Amniotic stem cell (primary cell): ENCODE data around the gene SLX9.
"Not testable (repeated sequence)": the region's sequence is repeated elsewhere in the genome, so short reads cannot be mapped to it uniquely, and the experiment has no call there.

Source experiments
- DNase-seq: peaks from one replicate; lab custom pipeline; 2025; lab: John Stamatoyannopoulos, UW

SLX9 gene

GRCh38 chr21:44916965-44917364 is 22.9 kb upstream of the SLX9 start:
- DNase-seq = no peak

DNA sequence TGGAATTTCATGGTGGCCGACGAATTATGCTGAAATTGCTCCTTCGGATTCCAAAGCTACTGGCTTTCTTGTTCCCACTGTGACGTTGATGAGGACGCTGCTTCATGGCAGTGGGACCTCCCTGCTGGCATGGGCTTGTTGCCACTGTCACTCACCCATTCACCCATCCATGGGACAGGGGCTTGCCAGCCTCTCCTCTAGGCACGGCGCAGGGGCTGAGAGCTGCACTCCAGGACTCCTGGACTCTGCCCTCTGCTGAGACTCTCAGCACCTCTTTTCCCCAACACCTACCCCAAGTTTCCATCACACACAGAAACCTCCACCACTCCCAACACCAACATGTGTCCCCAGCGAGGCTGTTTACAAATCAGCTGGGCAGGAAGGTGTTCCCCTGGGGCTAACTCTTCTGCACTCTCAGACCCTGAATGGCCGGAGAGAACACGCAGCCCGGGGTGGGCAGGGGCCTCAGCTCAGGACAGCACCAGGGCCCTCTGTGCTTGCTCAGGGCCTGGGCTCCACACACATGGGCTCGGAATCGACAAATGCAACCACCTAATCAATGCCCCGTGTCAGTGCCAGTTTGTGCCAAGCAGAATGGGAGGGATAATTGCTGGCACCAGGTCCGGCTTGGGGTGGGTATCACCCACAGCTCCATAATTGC is 22.3 kb upstream of the SLX9 start:
- no peak for DNase-seq

GRCh38 chr21:44918107-44918470 is 21.7 kb upstream of the SLX9 start:
- no peak for DNase-seq

DNA sequence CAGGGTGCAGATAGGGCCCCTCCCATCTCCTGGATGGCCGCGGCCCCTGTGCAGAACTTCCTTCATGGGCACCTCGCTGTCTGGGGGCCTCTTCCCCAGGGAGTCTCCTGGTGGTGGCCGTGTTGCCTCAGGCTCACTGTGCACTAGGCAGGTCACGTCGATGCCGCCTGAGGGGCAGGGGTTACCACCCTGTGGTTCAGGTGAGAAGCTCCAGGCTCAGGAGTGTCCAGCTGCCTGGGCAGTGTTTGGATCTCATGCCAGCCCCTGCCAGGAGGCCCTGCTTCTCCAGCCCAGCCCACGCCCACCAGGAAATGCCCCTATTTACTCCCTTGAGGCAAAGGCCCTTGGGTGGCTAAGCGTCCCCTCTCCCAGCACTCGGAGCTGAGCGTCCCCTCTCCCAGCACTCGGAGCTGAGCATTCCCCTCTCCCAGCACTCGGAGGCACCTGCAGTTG is 21.2 kb upstream of the SLX9 start:
- no peak for DNase-seq

GRCh38 chr21:44919111-44919912 is 20.5 kb upstream of the SLX9 start:
- DNase-seq = no peak

DNA sequence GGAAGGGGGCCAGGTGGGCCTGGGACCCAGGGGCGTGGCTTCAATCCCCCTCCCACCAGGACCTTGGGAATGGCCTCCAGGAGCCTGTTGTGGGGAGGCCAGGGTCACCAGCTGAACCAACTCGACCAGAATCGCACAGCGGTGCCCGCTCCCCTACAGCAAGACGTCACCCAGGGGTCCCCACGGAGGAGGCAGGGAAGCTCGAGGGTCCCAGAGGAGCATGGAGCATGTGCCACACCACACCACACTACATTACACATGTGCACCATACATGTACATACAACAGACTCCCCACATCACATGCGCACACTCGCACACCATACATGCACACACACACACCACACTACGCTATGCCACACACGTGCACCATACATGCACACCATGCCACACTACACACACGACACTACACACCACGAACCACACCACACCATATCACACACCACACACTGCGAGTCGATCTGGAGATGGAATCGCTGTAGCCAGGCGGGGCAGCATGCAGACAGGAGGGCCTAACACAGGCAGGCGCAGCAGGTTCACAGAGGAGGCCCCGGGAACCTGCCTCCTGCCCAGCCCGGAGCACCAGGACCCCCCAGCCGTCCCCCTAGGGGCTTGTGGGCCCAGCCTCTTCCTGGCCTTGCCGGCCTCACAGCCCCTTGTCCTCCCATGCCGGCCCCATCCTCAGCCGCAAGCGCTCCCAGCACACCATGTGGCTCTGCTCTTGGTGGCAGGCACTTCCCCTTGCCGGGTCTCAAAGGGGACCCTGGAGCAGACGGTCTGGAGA is 19.7 kb upstream of the SLX9 start:
- DNase-seq = no peak

- DNase-seq = no peak
Observed at GRCh38 chr21:44920694-44921604, 18.9 kb upstream of the SLX9 start, which contains the start of gene ITGB2. ITGB2 (minus strand) TSS chr21:44920899; CDS start chr21:44910782, 10,117 bp downstream.

DNA sequence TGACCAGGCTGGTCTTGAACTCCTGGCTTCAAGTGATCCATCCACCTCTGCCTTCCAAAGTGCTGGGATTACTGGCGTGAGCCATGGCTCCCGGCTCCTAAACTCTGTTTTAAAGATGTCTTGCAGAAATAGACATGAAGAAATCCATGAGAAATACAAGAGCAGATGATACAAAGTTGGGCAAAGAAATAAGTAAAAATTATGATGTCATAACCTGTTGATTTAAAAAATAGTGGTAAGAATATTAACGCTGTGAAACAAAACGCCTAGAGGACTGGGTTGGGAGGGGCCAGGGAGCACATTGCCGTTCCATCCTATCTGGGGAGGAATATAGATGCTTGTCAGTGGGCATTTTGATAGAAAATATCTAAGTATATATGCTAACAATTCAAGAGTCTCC is 17.9 kb upstream of the SLX9 start:
- DNase-seq = no peak

DNA sequence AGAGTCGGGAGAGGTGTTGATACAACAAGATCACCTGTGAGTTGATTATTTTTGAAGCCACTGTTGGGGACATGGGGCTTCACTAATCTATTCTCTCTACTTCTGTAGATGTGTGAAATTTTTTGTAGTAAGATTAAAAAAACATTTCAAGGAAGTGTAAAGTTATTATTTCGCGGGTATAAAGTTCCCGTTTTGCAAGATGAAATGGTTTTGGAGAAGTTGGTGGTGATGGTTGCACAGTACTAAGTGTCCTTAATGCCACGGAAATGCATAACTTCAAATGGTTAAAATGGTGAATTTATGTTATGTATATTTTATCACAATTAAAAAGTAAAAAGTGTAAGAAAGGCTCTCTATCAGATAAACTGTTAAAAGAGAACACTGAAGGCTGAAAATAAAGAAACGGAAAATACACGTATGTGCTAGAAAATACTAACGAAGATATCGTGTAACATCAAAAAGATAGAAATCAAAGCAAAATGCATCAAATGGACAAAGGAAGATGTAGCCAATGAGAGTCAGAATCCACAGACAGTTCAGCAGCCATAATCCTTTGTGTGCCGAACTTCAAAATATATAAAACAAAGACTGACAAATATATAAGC is 16.2 kb upstream of the SLX9 start:
- no peak for DNase-seq

- no peak for DNase-seq
Observed at GRCh38 chr21:44924606-44925377, 15.0 kb upstream of the SLX9 start.

GRCh38 chr21:44925378-44925755 is 14.5 kb upstream of the SLX9 start:
- no peak for DNase-seq

DNA sequence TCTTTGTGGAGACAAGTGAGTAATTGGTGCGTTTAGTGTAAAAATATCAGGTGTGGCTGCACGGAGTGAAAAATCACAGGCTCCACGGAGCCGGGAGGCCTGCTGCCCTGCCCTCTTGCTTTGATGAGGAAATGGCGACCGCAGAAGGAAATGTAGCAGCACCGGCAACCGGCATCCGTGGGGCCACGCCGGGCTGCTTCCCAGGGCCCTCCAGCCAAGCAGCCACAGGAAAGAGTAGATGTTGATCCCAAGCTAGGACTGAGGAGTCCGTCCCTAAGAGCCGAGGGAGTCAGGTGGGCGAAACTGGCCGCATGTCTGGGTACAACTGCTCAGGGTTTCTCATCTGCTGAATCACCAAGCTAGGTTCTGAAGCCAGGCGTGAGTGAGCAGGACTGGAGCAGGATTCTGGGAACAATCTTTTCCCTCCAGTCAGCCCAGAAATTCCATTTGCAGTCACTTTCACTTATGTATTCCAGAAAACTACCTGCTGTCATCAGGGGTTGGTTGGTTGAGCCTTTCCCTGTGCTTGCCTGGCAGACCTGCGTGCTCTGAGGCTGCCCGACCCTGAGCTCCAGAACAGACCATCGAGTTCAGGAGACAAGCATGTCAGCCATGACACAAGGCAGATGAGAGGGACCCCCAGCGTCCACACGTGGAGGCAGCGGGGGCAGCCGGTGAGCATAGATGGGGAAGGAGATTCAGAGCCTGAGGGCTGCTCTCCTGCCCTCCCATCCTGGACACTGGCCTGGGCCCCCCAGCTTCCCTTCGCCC is 13.3 kb upstream of the SLX9 start:
- DNase-seq = no peak

DNA sequence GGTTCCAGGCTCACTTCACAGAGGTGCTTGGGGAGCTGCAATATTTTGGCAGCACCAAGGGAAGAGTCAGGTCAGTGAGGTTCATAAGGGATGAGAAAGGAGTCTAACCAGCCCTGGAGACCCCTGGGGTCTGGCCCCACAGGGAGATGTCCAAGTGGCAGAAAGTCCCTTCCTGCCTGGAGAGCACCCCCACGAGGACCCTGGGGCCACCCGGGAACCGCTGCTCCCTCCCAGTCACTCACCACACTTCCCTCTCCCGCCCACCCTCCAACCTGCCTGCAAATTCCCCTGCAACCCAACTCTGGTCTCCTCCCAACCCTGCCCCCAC is 12.6 kb upstream of the SLX9 start:
- no peak for DNase-seq

GRCh38 chr21:44927587-44928461 is 12.0 kb upstream of the SLX9 start:
- DNase-seq = peak; percentile 20

DNA sequence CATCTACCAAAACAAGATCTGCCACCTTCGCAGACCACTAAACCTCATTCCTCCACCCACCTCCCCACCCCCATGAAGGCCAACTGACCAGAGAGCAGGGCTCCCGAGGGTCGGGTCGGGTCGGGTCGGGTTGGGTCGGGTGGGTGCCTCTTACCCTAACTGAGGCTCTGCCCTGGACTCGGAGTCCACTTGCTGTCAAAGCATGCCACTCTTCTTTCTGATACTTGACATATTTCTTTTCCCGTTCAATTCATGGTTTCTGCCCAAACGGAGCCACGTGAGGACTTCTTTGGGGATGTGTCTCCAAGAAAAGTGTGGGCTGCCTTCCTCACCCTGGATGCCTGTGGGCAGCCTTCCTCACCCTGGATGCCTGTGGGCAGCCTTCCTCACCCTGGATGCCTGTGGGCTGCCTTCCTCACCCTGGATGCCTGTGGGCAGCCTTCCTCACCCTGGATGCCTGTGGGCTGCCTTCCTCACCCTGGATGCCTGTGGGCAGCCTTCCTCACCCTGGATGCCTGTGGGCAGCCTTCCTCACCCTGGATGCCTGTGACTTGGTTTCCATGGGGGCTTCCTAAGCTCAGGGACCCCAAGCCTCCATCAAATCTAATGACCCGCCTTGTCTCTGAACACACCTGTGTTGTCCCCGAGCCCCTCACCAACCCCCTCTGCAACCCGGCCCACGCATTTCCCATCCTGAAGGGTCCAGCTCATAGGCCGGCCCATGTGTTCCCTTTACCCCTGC is 11.2 kb upstream of the SLX9 start:
- not testable (repeated sequence) for DNase-seq

- no peak for DNase-seq
Observed at GRCh38 chr21:44929242-44929798, 10.5 kb upstream of the SLX9 start.

DNA sequence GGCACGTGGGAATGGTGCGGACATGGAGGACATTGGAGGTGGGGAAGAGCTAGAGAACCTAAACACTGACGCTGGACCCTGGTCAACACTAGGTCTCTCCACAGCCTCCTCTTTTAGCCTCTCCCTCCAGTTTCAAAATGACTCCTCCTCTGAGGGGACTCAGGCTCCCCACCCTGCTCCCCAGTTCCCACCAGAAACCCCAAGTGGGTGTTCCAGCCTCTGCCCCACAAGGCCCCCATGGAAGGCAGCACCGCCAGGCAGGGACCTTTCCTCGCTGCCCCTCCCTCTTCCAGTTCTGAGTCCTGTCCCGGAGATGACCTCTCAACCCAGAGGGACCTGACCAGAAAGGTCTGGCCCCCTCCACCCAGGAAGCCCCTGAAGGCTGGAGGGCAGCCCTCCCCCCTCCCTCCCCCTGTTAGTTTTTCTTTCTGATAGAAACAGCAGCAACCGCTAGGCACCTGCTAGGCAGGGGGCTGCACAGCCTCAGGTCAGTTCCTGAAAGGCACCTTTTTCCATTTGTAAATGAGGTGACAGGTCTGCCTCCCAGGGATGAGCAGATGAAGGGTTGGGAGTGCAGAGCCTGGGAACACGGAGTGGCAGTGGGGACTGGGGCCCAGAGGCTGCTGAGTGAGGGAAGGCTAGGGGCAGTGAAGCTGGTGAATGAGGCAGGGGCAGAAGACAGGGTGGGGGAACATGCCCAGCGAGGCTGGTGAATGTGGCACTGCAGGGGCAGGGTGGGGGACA is 9.9 kb upstream of the SLX9 start:
- no peak for DNase-seq
